Measurements from ENCODE around the gene SNCG. TPM values are rescaled to one million over a fixed set of nuclear protein-coding genes. Genes with fewer than 3 reads are reported as not detected.
A peak's percentile ranks its signal among the peaks of the same experiment; 100 is the strongest.

The SNCG gene
- polyA plus RNA-seq (2011; rRNA removed) (14.0 and 17.9 TPM in 2 replicates), polyA plus RNA-seq (2017; fragmentation: RNase III; extraction: RNeasy Plus Mini Kit Qiagen cat#74134 plus additional on column Dnase treatment) (7.4 to 9.9 TPM (median 8.4 TPM) in 3 replicates), polyA minus RNA-seq (2011; rRNA and poly(A)+ RNA removed) (10.0 and 13.5 TPM in 2 replicates)
- polyA plus RNA-seq (2012; cell fraction: cytosol; rRNA removed): 26.0 and 30.4 TPM in 2 replicates
- polyA plus RNA-seq (2012; cell fraction: nucleus; rRNA removed): 17.8 and 19.6 TPM in 2 replicates

- no peak for FAIRE-seq
- Histone ChIP-seq H3K9me3 (no peaks in the 10 kb centered on the region), H3K4me2 (peak within 1 kb of the TSS; percentile 76), H3K27ac (peak within 1 kb of the TSS; percentile 68 to 89), H3K4me3 (0 out of 3 replicates have a peak within 1 kb of the TSS, but pooled peaks have one; percentile 12), H3K4me1 (peaks cover 56% of the 10 kb centered on the region)
- POLR2A ChIA-PET: interaction anchor here (1.2 kb wide), 1 partner anchor 11 kb away, joined by 3 read pairs; no protein-coding TSS in a partner anchor
- TF ChIP-seq CEBPB (IDR thresholded peaks at IDR 0.05) (no peak), PHF8 (IDR thresholded peaks at IDR 0.05; ENCODE audit: borderline replicate concordance, low read depth) (no peak), PBX3 (IDR thresholded peaks at IDR 0.05) (no peak), BHLHE40 (IDR thresholded peaks at IDR 0.05; ENCODE audit: low read depth, low read length) (no peak), ESRRA (IDR thresholded peaks at IDR 0.05; ENCODE audit: borderline replicate concordance, low read length) (no peak), GATA3 (IDR thresholded peaks at IDR 0.05; ENCODE audit: borderline replicate concordance) (no peak), MAZ (IDR thresholded peaks at IDR 0.05; ENCODE audit: borderline replicate concordance, low read depth, low read length) (no peak), RCOR1 (IDR thresholded peaks at IDR 0.05; ENCODE audit: low read depth, low read length) (no peak), EP300 (IDR thresholded peaks at IDR 0.05) (no peak), EHMT2 (IDR thresholded peaks at IDR 0.05; ENCODE audit: low read depth) (no peak), HES2 (IDR thresholded peaks at IDR 0.05) (no peak), RNF2 (IDR thresholded peaks at IDR 0.05; ENCODE audit: borderline replicate concordance, low read depth) (no peak), RFX5 (IDR thresholded peaks at IDR 0.05) (no peak), ATOH8 (CRISPR knock-in tag; IDR thresholded peaks at IDR 0.05; ENCODE audit: low read depth) (no peak), ZC3H11A (IDR thresholded peaks at IDR 0.05) (no peak)
- CTCF ChIA-PET: interaction anchor here (0.6 to 5.6 kb wide), 9 partner anchors 10 to 776 kb away, joined by 3 to 23 read pairs (median 3); partner anchors contain the start of gene ADIRF
- ATAC-seq: peak in 1 of 2 experiments; percentile 14; a peak in 3 of 6 replicates
- DNase-seq (ENCODE audit: low read depth in 1 of 2, low spot score in 1 of 2): no peak
- 79% methylated on average over 18 of the region's 22 CpGs for WGBS (ENCODE audit: missing lambda C conversion rate)
Measured at GRCh38 chr10:86958116-86958900, at the start of gene SNCG. TSS of gene SNCG (plus strand) at chr10:86958599. CDS start at chr10:86958698, 99 bp downstream.

GRCh38 chr10:86914734-86915133 is 43.7 kb upstream of the SNCG start:
- no peak for FAIRE-seq
- Histone ChIP-seq H3K4me1 (no peaks in the 10 kb centered on the region), H3K27ac (no peak overlapping the region), H3K9me3 (no peaks in the 10 kb centered on the region), H3K4me2 (no peak overlapping the region), H3K4me3 (no peak overlapping the region)
- DNase-seq (ENCODE audit: low read depth in 1 of 2, low spot score in 1 of 2): no peak
- TF ChIP-seq HEYL (CRISPR knock-in tag; IDR thresholded peaks at IDR 0.05) (no peak), CEBPB (IDR thresholded peaks at IDR 0.05) (no peak), FOSB (CRISPR knock-in tag; IDR thresholded peaks at IDR 0.05) (no peak), HOXB5 (CRISPR knock-in tag; IDR thresholded peaks at IDR 0.05) (no peak), EP300 (IDR thresholded peaks at IDR 0.05) (no peak), TFCP2L1 (CRISPR knock-in tag; IDR thresholded peaks at IDR 0.05) (no peak), SREBF2 (IDR thresholded peaks at IDR 0.05) (no peak), SMC3 (IDR thresholded peaks at IDR 0.05) (no peak), MAFK (IDR thresholded peaks at IDR 0.05; ENCODE audit: partially characterized antibody) (no peak), TP53 (CRISPR knock-in tag; IDR thresholded peaks at IDR 0.05) (no peak), MYC (IDR thresholded peaks at IDR 0.05; ENCODE audit: borderline replicate concordance, low read length) (no peak), NR3C1 (IDR thresholded peaks at IDR 0.05) (no peak), E2F6 (IDR thresholded peaks at IDR 0.05; ENCODE audit: borderline replicate concordance, low read depth) (no peak), GATA3 (IDR thresholded peaks at IDR 0.05; ENCODE audit: borderline replicate concordance) (no peak), NFE2L2 (conservative IDR thresholded peaks at IDR 0.05; ENCODE audit: low read length) (no peak), ZSCAN20 (CRISPR knock-in tag; IDR thresholded peaks at IDR 0.05) (no peak), FOSL2 (IDR thresholded peaks at IDR 0.05) (no peak), FOSL2 (CRISPR knock-in tag; IDR thresholded peaks at IDR 0.05) (no peak), HDAC2 (IDR thresholded peaks at IDR 0.05) (no peak)
- ATAC-seq: no peak
- ChIA-PET POLR2A (no interaction called here), CTCF (interaction anchor here (1.8 kb wide), 1 partner anchor 26 kb away, joined by 4 read pairs; no protein-coding TSS in a partner anchor)
- 89% methylated on average over 1 of the region's 1 CpG for WGBS (ENCODE audit: missing lambda C conversion rate)
